Psoas muscle (tissue), 8 donors: ENCODE results near the gene FAM200B. TPM values are rescaled to one million over a fixed set of nuclear protein-coding genes. Genes with fewer than 3 reads are reported as not detected.

Experiments
- ATAC-seq, 4 donors: fragments of 200-7000 bp; cut with Tn5 transposase; one replicate each; pipeline ENCODE4 v1.9.1; 2020; ENCODE audit warnings: moderate library complexity in 3 of 4, mild to moderate bottlenecking in 2 of 4
- DNase-seq, 2 donors: peaks; one replicate each; pipeline ENCODE4 v3.0.0-alpha.2; 2020
- H3K27ac ChIP-seq: fragments of 200-600 bp; one replicate; pipeline ENCODE4 v1.8.0; 2022
- H3K27me3 ChIP-seq, 3 donors: fragments of 200-600 bp in 1 of 3; one replicate each; pipeline versions ENCODE4 v1.6.1 to v1.8.0; 2013 to 2022; ENCODE audit warnings: low read length in 2 of 3, mild to moderate bottlenecking in 2 of 3, moderate library complexity in 1 of 3; ENCODE audit not compliant: insufficient read depth in 3 of 3
- H3K36me3 ChIP-seq, 2 donors: fragments of 200-600 bp in 1 of 2; one replicate each; pipeline versions ENCODE4 v1.6.1 to v1.8.0; 2013 to 2022; ENCODE audit warnings: low read depth in 1 of 2, mild to moderate bottlenecking in 1 of 2, moderate library complexity in 1 of 2; ENCODE audit not compliant: insufficient read depth in 1 of 2
- H3K4me1 ChIP-seq: fragments of 200-600 bp; one replicate; pipeline ENCODE4 v1.8.0; 2022
- H3K4me3 ChIP-seq: fragments of 200-600 bp; one replicate; pipeline ENCODE4 v1.8.0; 2022; ENCODE audit warnings: mild to moderate bottlenecking
- H3K9me3 ChIP-seq: fragments of 200-600 bp; one replicate; pipeline ENCODE4 v1.8.0; 2022
- CTCF ChIP-seq: fragments of 200-600 bp; IDR thresholded peaks from one replicate; pipeline ENCODE4 v1.8.0; 2022; ENCODE audit warnings: antibody characterized with exemption
- WGBS, 3 donors: extraction: QIAGEN DNeasy Blood & Tissue Kit; methylation state at CpG; one replicate each; pipeline versions ENCODE4 v1.1.6 to v1.1.7; 2013; 5-methylcytosine and 5-hydroxymethylcytosine counted together
- intact Hi-C, 2 donors: fragments of 100-400 bp; cut with DNase I; formaldehyde crosslinking; loops; one replicate each; pipeline versions ENCODE4 v1.11.0 to v1.14.2; 2022
- polyA plus RNA-seq, 3 donors: library from polyadenylated mRNA; stranded (reverse); fragments of 200-250 nt; gene quantifications; one replicate each; pipeline ENCODE4 v1.2.3, GENCODE V29; 2013
- total RNA-seq, 4 donors: library from RNA; stranded (reverse); fragmentation: NEBNext Ultra II Directional in 2 of 4; extraction: Animal tissue kit (Norgen Biotek cat#: 25700) in 2 of 4; gene quantifications; one replicate each; pipeline versions ENCODE4 v1.2.1 to v1.2.4, GENCODE V29; 2021 to 2023
- donor health status: healthy with polysubstance abuse.
- donor health status: DM: no; HTN: no; CAD: no; lungs with moderate emphysema.
- donor health status: Bipolar disorder and iron deficiency.
- donor health status: healthy.
- donor health status: DM: yes; HTN: yes; CAD: no.
- donor health status: DM: no; HTN: no; CAD: no.
- donor health status: DM: no; HTN: no; CAD: no.
- donor health status: DM: yes; HTN: yes; CAD: no.

Gene FAM200B
- total and polyA plus RNA-seq, 7 donors: 16.3 to 44.2 (median 21.3) TPM

GRCh38 chr4:15659768-15660570 is 21.7 kb upstream of the FAM200B start:
- DNase-seq: no peak
- Histone ChIP-seq H3K4me1 (no peaks in the 10 kb centered on the region), H3K27ac (no peak overlapping the region), H3K4me3 (no peak overlapping the region), H3K9me3 (no peaks in the 10 kb centered on the region), H3K36me3 (no peaks in the 10 kb centered on the region), H3K27me3 (no peaks in the 10 kb centered on the region)
- no peak for ATAC-seq
- TF ChIP-seq CTCF: no peak
- intact Hi-C loops: loop anchor here (5.0 to 10.0 kb wide), 4 partner anchors 425 to 825 kb away; partner anchors contain the start of gene CPEB2 (in 2 of the 2)
- WGBS, 3 donors: 86 to 98% (median 98%) methylated on average over 5 of the region's 5 CpGs

DNA sequence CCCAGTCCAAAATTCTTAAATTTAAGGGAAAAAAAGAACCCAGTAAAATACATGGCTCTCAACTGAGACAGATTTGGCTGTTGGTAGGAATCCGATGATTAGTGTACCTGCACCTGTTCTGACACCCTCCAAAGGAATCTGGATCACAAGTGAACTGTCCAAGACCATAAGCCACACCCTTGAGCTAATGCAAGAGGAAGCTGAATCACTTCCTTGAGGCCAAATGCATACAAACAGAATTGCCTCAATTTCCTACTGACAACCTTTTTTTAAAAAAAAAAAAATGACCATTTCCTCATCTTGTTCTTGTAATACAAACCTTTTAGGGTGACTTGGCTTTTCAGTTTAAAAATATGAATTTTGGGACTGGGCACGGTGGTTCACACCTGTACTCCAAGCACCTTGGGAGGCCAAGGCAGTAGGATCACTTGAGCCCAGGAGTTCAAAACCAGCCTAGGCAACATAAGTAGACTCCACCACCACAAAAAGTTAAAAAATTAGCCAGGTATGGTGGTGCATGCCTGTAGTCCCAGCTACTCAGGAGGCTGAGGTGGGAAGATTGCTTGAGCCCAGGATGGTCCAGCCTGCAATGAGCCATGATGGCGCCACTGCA is 15.8 kb upstream of the FAM200B start:
- no peak for DNase-seq
- intact Hi-C loops: no loop called here
- no peaks in the 10 kb centered on the region for H3K9me3 ChIP-seq
- H3K36me3 ChIP-seq: no peaks in the 10 kb centered on the region
- H3K27me3 ChIP-seq: no peaks in the 10 kb centered on the region
- no peak overlapping the region for H3K27ac ChIP-seq
- ATAC-seq: peak in 2 of 4 donors; percentile 61 to 75
- no peak overlapping the region for H3K4me3 ChIP-seq
- 63 to 73% (median 65%) methylated on average over 3 of the region's 3 CpGs for WGBS, 3 donors
- TF ChIP-seq CTCF: no peak
- no peaks in the 10 kb centered on the region for H3K4me1 ChIP-seq

- WGBS, 3 donors: 76 to 80% (median 77%) methylated on average over 4 of the region's 4 CpGs
- intact Hi-C loops: no loop called here
Observed at GRCh38 chr4:15667006-15667405, 14.6 kb upstream of the FAM200B start.

GRCh38 chr4:15668566-15669435 is 12.8 kb upstream of the FAM200B start:
- no peaks in the 10 kb centered on the region for H3K27me3 ChIP-seq
- no peaks in the 10 kb centered on the region for H3K9me3 ChIP-seq
- no peak for ATAC-seq
- intact Hi-C loops: no loop called here
- H3K27ac ChIP-seq: no peak overlapping the region
- H3K36me3 ChIP-seq: no peaks in the 10 kb centered on the region
- 78 to 82% (median 81%) methylated on average over 1 of the region's 1 CpG for WGBS, 3 donors
- no peak for TF ChIP-seq CTCF
- H3K4me1 ChIP-seq: no peaks in the 10 kb centered on the region
- no peak for DNase-seq
- no peak overlapping the region for H3K4me3 ChIP-seq

More at GRCh38 chr4:15667006-15667405, 14.6 kb upstream of the FAM200B start:
- Histone ChIP-seq H3K4me3 (no peak overlapping the region), H3K4me1 (no peaks in the 10 kb centered on the region), H3K27me3 (no peaks in the 10 kb centered on the region), H3K27ac (no peak overlapping the region), H3K9me3 (no peaks in the 10 kb centered on the region), H3K36me3 (no peaks in the 10 kb centered on the region)
- no peak for TF ChIP-seq CTCF
- no peak for DNase-seq
- ATAC-seq: no peak
